NT2/D1 (cell line): ENCODE results near the gene BCKDHA.
A peak's percentile ranks its signal among the peaks of the same experiment; 100 is the strongest.

ENCODE experiments used
- SUZ12 ChIP-seq: IDR thresholded peaks from 2 replicates; pipeline ENCODE4 v1.6.1; 2011; ENCODE audit not compliant: insufficient read length, insufficient read depth; ENCODE audit errors: extremely low read depth
- YY1 ChIP-seq: IDR thresholded peaks from 2 replicates; pipeline ENCODE4 v1.6.1; 2011; ENCODE audit not compliant: insufficient read length, insufficient read depth
- ZNF274 ChIP-seq: IDR thresholded peaks from 2 replicates; pipeline ENCODE4 v1.6.1; 2011; ENCODE audit warnings: mild to moderate bottlenecking, low read depth, low read length

GRCh38 chr19:41363753-41364523 is 33.7 kb upstream of the BCKDHA start, which contains the start of gene B9D2:
- TF ChIP-seq YY1, result peak; percentile 96
- no peak for TF ChIP-seq ZNF274
- TF ChIP-seq SUZ12, result no peak
